Peyer's patch (tissue), 4 donors: ENCODE results near the gene PRR19. TPM values are rescaled to one million over a fixed set of nuclear protein-coding genes. Genes with fewer than 3 reads are reported as not detected.
A peak's percentile ranks its signal among the peaks of the same experiment; 100 is the strongest.

ENCODE experiments used
- DNase-seq, 3 donors: peaks; one replicate each; pipeline ENCODE4 v3.0.0-alpha.2; 2017 to 2019
- H3K27ac ChIP-seq, 4 donors: fragments of 200-600 bp; sonication (generic); one replicate each; pipeline ENCODE4 v1.5.1; 2016 to 2019
- H3K27me3 ChIP-seq, 2 donors: fragments of 200-600 bp; sonication (generic); one replicate each; pipeline ENCODE4 v1.5.1; 2019
- H3K36me3 ChIP-seq, 3 donors: fragments of 200-600 bp; sonication (generic); one replicate each; pipeline ENCODE4 v1.5.1; 2016 to 2019
- H3K4me1 ChIP-seq, 4 donors: fragments of 200-600 bp; sonication (generic); one replicate each; pipeline ENCODE4 v1.5.1; 2016 to 2019
- H3K4me3 ChIP-seq, 4 donors: fragments of 200-600 bp; sonication (generic); 1 replicate in 3 of 4; 2 replicates in 1 of 4; pipeline ENCODE4 v1.5.1; 2016 to 2019; ENCODE audit warnings: mild to moderate bottlenecking in 1 of 4
- H3K9me3 ChIP-seq, 4 donors: fragments of 200-600 bp; sonication (generic); one replicate each; pipeline ENCODE4 v1.5.1; 2016 to 2019; ENCODE audit warnings: mild to moderate bottlenecking in 1 of 4
- CTCF ChIP-seq, 6 experiments: fragments of 450-650 bp in 4 of 6; fragments of 200-600 bp in 2 of 6; sonication (generic) in 1 of 6; IDR thresholded peaks; one replicate each; pipeline ENCODE4 v1.5.1; 2017 to 2019; ENCODE audit warnings: antibody characterized with exemption in 6 of 6, mild to moderate bottlenecking in 3 of 6, moderate library complexity in 1 of 6
- POLR2A ChIP-seq, 2 donors: fragments of 450-650 bp; IDR thresholded peaks; one replicate each; pipeline ENCODE4 v1.5.1; 2017; ENCODE audit warnings: antibody characterized with exemption in 2 of 2, mild to moderate bottlenecking in 2 of 2, moderate library complexity in 2 of 2
- total RNA-seq, 4 donors: library from RNA; depleted of rRNA; stranded (reverse); fragments of >200 nt; gene quantifications; one replicate each; pipeline ENCODE4 v1.1.0, GENCODE V29; 2016

The PRR19 gene
- total RNA-seq, 4 donors from 2014 or later = 1.1 TPM; not detected in 2

DNA sequence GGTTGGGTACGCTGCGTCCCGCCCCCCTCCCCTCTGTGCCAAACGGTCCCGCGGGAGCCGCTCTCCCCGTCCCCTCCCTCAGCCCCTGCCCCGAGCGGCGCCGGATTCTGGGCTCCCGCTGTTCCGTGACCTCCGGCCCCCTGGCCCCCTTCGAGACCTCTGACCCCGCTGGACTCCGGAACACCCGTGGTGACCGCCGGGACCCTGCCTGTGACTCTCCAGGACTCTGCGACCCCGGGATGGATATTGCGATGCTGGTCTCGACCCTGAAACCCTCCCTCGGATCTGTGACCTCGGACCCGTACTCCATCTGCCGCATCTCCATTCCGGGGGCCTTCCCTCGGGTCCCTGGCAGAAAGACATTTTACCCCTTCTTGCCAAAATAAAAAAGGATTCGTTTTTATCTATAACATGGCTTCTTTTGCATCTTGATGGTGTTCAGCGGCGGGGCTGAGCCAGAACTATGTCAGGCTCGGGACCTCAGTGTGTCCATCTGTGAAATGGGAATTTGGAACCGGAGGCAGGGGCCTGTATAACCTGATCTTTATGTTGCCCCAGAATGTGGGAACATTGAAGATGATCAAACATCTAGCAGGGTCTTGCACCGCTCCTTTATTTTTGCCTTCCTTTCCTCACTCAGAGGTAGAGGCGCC lies 22.8 kb downstream of the PRR19 start:
- H3K9me3 ChIP-seq = no peaks in the 10 kb centered on the region
- TF ChIP-seq CTCF (IDR thresholded peaks at IDR 0.05) = peak in 2 of 6 experiments; percentile 90 to 94
- no peak for TF ChIP-seq POLR2A (IDR thresholded peaks at IDR 0.05)
- DNase-seq = peak in 1 of 3 donors; percentile 54
- H3K27me3 ChIP-seq = peaks cover 0 to 18% of the 10 kb centered on the region in 2 donors
- peak overlapping the region in 1 of 4 donors; percentile 84 for H3K27ac ChIP-seq
- peaks cover 0 to 22% (median 12%) of the 10 kb centered on the region in 4 donors for H3K4me1 ChIP-seq
- H3K4me3 ChIP-seq = peak overlapping the region; percentile 72 to 93 (median 83)
- H3K36me3 ChIP-seq = no peaks in the 10 kb centered on the region

DNA sequence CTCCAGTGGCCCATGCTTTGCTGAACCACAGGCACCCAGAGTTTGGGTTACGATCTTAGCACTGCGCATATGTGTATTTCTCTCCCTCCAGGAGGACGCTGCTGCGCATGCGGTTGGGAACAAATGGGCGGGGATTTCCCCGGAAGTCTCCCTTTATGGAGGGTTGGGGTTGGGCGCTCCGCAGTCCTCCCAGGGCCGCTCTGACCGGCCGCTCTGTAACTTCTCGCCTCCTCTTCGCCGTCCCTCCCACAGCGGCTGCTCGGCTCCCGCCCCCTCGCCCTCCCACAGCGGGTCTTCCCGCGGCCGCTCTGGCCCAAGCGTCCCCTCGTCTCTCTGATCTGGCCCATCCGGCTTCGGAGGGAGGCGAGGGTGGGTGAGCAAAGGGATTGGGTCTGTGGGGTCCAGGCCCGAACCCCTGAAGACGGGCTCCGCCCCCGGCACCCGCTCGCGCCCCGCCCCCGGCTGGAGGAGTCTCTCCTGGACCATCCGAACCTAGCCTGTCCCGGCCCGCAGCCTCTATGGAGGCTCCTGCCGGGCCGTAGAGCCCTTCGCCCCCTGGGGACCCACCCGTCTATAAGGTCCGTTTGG lies 23.5 kb downstream of the PRR19 start, which contains the start of gene MEGF8:
TSS of gene MEGF8 (plus strand) at position 328 of the 588 bp plus-strand sequence. CDS start 609 bp downstream, outside the sequence.
- Histone ChIP-seq H3K36me3 (no peaks in the 10 kb centered on the region), H3K4me3 (peak within 1 kb of the TSS; percentile 72 to 93 (median 83)), H3K4me1 (peaks cover 0 to 22% (median 12%) of the 10 kb centered on the region in 4 donors), H3K27ac (peak within 1 kb of the TSS; percentile 61 to 84 (median 72)), H3K27me3 (peaks cover 0 to 18% of the 10 kb centered on the region in 2 donors), H3K9me3 (no peaks in the 10 kb centered on the region)
- TF ChIP-seq CTCF (IDR thresholded peaks at IDR 0.05) = peak in 4 of 6 experiments; percentile 86 to 92 (median 88)
- peak; percentile 41 to 81 for TF ChIP-seq POLR2A (IDR thresholded peaks at IDR 0.05)
- peak; percentile 97 to 99 (median 98) for DNase-seq

DNA sequence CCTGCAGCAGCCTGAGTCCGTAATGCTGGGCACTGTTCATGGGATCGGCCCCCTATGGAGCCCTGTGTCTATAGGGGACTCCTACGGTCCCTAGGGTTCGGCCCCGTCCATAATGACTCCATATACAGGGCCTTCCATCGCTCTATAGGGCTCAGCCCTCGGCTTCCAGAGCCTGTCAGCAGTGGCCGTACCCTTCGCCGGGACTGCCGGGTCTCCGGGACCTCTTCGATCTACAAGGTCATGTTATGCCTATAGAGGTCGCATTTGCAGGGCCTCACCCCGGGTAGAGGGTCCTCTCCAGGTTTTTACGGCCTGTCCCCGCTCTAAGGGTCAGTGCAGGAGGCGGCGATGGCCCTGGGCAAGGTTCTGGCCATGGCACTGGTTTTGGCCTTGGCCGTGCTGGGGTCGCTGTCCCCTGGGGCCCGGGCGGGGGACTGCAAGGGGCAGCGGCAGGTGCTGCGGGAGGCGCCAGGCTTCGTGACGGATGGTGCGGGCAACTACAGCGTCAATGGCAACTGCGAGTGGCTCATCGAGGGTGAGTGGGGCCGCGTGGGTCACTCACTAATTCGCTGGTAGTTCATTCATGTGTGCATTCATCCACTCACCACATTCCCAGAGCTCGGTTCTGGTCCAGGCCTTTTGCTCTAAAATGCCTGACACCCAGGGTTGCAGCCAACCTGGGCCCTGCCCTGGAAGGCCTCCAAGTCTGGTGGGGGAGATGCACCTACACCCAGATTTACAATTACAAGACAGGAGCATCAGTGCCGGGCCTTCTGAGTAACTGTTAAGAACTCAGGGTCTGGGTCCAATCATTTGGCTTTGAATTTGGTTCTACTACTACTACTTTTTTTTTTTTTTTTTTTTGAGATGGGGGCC lies 24.2 kb downstream of the PRR19 start:
- peak in 3 of 6 experiments; percentile 23 to 35 (median 30) for TF ChIP-seq CTCF (IDR thresholded peaks at IDR 0.05)
- no peak for TF ChIP-seq POLR2A (IDR thresholded peaks at IDR 0.05)
- Histone ChIP-seq H3K4me1 (peaks cover 0 to 22% (median 12%) of the 10 kb centered on the region in 4 donors), H3K27me3 (peaks cover 0 to 18% of the 10 kb centered on the region in 2 donors), H3K4me3 (peak overlapping the region; percentile 72 to 93 (median 83)), H3K9me3 (no peaks in the 10 kb centered on the region), H3K27ac (peak overlapping the region; percentile 61 to 84 (median 72)), H3K36me3 (no peaks in the 10 kb centered on the region)
- DNase-seq = peak in 2 of 3 donors; percentile 19 to 61

DNA sequence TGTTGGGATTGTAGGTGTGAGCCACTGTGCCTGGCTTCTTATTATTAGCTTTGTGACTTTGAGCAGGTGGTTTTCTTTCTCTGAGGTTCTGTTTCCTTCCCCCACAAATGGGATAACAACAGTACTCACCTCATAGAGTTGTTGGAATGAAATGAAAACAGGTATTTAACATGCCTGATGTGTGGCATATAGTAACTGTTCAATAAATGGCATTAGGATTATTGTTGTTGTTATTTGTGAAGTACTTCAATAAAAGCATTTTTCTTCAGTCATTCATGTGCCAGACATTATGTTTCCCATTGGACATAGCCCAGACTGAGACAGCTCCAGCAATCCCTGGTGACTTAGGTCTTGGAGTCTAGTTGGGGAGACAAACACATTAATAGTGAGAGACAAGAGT lies 25.0 kb downstream of the PRR19 start:
- TF ChIP-seq POLR2A (IDR thresholded peaks at IDR 0.05) = no peak
- Histone ChIP-seq H3K36me3 (no peaks in the 10 kb centered on the region), H3K27me3 (peaks cover 0 to 18% of the 10 kb centered on the region in 2 donors), H3K4me1 (peaks cover 0 to 22% (median 12%) of the 10 kb centered on the region in 4 donors), H3K9me3 (no peaks in the 10 kb centered on the region), H3K4me3 (no peak overlapping the region), H3K27ac (no peak overlapping the region)
- no peak for DNase-seq

DNA sequence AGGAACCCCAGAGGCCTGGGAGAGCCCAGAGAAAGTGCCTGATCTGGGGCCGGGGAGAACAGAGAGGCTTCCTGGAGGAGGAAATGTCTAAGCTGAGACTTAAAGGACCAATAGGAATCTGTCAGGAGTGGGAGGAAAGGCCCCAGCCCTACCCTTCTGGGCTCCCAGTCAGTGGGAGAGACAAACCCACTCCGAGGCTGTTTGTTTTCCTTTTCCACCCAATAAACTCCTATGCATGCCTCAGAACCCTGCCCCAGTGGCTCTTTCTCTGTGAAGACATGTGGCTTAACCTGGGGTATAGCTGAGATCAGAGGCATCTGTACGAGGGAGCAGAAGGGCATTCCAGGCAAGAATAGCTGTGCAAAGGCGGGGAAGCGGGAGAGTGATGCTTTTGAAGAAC lies 25.4 kb downstream of the PRR19 start:
- no peaks in the 10 kb centered on the region for H3K36me3 ChIP-seq
- DNase-seq = no peak
- H3K4me1 ChIP-seq = peaks cover 0 to 22% (median 12%) of the 10 kb centered on the region in 4 donors
- H3K9me3 ChIP-seq = no peaks in the 10 kb centered on the region
- no peak overlapping the region for H3K27ac ChIP-seq
- no peak overlapping the region for H3K4me3 ChIP-seq
- TF ChIP-seq POLR2A (IDR thresholded peaks at IDR 0.05) = no peak
- H3K27me3 ChIP-seq = peaks cover 0 to 18% of the 10 kb centered on the region in 2 donors

DNA sequence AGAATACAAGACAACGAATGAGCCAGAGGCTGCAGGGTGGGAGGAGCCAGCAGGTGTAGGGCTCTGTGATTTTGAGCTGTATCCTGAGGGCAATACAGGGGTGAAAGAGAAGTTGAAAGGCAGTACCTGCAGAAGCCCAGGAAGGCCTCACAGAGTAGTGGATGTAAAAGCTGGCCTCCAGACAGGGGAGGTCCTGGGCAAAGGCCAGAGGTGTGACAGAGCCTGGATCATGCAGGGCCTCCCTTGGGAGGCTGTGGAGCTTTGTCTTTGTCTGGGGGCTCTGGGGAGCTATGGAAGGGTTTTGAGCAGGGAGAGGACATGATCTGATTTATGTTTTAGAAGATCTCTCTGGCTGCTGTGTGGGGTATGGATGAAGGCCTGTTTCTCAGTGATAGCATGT lies 26.2 kb downstream of the PRR19 start:
- DNase-seq = no peak

More for the DNA sequence above, 26.2 kb downstream of the PRR19 start:
- H3K27me3 ChIP-seq = peaks cover 0 to 16% of the 10 kb centered on the region in 2 donors
- no peak overlapping the region for H3K4me3 ChIP-seq
- TF ChIP-seq POLR2A (IDR thresholded peaks at IDR 0.05) (no peak), CTCF (IDR thresholded peaks at IDR 0.05) (no peak)
- no peaks in the 10 kb centered on the region for H3K9me3 ChIP-seq
- no peaks in the 10 kb centered on the region for H3K36me3 ChIP-seq
- no peak overlapping the region for H3K27ac ChIP-seq
- peaks cover 0 to 22% (median 12%) of the 10 kb centered on the region in 4 donors for H3K4me1 ChIP-seq
